Esophagus mucosa (tissue), 1 donor: Measurements from ENCODE around the gene GALC. TPM values are rescaled to one million over a fixed set of nuclear protein-coding genes. Genes with fewer than 3 reads are reported as not detected.
"Not testable (repeated sequence)": the region's sequence is repeated elsewhere in the genome, so short reads cannot be mapped to it uniquely, and the experiment has no call there.

Experiments
- ATAC-seq: fragments of 200-7000 bp; cut with Tn5 transposase; one replicate; pipeline ENCODE4 v1.9.1; 2020
- total RNA-seq: library from RNA; stranded (reverse); gene quantifications from one replicate; pipeline ENCODE4 v1.2.4, GENCODE V29; 2023
- donor health status: DM: yes; HTN: yes; CAD: no.

The GALC gene
- total RNA-seq, result 5.3 TPM

GRCh38 chr14:87992718-87993628 lies at the start of gene GALC:
Gene GALC, minus strand, starts transcription at chr14:87993182. Its CDS starts 18 bp downstream, at chr14:87993164.
- ATAC-seq, result peak; percentile 92

- no peak for ATAC-seq
These were observed 47.2 kb upstream of the GALC start for GRCh38 chr14:88040146-88040545.

DNA sequence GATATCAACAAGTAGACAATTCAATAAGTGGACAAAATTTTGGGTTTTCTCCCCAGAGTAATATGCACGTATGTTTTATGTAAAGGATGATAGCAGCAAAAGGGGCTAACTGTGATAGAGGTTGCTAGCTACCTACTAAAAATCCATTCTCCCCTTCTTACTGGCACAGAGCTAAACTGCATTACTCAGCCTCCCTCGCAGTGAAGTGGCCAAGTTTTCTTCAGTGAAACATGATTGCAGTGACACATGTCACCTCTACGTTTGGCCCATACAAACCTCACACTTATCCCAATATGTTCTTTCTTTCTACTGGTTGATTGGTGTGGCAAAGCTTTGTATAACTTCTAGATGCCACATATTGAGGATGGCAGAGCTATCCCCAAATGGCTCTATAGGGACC lies 46.2 kb upstream of the GALC start:
- ATAC-seq, result no peak

- ATAC-seq, result no peak
These were observed 44.3 kb upstream of the GALC start for GRCh38 chr14:88037325-88037724.

GRCh38 chr14:88036422-88036821 lies 43.4 kb upstream of the GALC start:
- no peak for ATAC-seq

DNA sequence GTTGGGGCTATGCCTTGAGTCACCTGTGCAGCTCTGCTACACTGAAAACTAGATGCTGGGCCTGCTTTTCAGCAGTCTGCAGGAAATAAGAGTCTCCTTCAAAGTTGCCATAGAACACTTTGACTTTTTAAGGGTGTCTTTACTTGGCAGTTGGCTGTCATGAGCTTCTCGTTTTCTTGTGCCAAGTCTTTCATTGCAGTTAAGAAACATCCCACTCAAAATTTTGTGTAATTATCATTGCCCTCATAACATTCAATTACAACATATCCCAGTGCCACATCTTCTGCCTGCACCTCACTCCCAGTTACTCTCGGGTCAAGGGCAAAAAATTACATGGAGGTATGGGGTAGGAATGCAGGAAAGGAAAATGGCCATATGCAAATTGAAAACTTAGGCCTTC lies 41.1 kb upstream of the GALC start:
- no peak for ATAC-seq

DNA sequence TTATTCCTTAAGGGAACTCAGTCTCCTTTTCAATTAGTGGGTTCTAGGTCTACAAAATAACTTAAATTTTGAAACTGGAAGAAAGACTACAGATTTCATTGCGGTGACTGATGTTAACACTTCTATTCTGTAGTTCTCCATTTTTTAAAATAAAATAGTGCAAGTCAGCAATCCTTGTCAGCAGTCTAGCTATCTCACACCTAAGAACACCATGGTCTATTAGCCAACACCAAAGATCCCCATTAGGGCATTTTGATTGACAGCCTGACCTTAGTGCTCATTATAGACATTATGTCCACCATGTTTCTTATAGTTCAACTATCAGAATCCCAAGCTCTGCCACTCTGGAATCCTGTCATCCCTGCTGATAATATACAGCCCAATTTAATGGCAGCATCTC lies 39.4 kb upstream of the GALC start:
- ATAC-seq, result no peak

DNA sequence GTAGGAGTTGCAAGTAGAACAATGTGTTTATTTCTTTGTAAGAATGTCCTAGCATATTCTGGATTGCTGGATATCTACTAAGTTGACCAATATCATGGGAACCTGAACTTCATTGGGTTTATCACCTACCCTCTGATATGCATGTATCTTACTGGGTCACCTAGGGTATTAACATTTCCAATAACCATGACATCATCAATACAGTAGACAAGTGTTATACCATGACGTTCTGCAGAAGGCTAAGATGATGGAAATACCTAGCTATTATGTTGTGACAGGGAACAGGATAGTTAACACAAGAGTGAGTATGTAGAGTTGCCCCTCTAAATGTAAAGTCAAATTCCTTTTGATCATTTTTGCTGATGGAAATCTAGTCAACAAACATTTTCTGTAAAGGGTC lies 37.9 kb upstream of the GALC start:
- no peak for ATAC-seq

DNA sequence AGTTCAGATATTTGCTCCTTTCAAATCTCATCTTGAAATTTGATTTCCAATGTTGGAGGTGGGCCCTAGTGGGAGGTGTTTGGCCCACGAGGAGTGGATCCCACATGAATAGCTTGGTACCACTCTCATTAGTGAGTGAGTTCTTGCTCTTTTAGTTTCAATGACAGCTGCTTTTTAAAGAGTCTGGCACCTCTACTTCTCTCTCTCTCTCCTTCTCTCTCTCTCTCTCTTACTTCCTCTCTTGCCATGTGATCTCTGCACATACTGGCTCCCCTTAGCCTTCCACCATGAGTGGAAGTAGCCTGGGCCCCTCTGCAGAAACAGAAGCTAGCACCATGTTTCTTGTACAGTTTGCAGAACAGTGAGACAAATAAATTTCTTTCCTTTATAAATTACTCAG lies 37.1 kb upstream of the GALC start:
- ATAC-seq, result no peak

DNA sequence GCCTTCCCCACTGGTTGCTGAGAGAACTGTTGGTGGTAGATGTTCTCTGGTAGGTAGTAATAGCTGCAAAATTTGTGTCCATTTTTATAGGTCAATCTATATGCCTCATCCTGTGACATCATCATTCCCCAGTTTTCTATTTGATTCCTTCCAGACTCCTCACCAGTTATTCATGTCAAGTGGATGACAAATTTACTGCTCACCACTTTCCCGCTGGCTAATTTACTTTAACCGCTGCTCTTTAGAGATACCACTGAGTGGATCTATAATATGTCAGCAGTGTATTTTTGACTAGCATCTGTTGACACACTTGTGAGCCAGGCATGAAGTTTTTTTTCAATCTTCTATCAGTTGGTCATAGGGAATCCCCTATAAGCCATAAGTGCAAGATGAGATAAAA lies 36.5 kb upstream of the GALC start:
- no peak for ATAC-seq

GRCh38 chr14:88026890-88027289 lies 33.9 kb upstream of the GALC start:
- no peak for ATAC-seq

GRCh38 chr14:88025313-88025712 lies 32.3 kb upstream of the GALC start:
- no peak for ATAC-seq

- ATAC-seq, result not testable (repeated sequence)
These were observed 31.5 kb upstream of the GALC start for GRCh38 chr14:88024252-88025086.

GRCh38 chr14:88023658-88024187 lies 30.7 kb upstream of the GALC start:
- no peak for ATAC-seq

DNA sequence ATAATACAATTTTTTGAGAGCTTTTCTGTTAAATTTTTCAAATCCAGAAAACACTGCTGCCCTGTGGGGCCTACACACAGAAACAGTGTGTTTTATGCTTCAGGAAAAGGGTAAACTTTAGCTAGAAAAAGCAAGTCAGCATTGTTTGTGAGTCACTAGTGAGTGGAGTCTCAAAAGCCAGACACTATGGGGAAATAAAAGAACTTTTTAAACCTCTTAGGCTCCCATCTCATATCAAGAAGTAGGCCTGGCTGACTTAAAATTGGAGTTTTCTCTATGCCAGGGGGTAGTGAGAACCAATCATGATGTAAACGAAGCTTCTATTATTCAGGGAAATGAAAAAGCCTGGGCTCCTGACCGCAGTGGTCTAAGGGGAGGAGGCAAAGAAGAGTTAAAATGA lies 24.6 kb upstream of the GALC start:
- ATAC-seq, result no peak

DNA sequence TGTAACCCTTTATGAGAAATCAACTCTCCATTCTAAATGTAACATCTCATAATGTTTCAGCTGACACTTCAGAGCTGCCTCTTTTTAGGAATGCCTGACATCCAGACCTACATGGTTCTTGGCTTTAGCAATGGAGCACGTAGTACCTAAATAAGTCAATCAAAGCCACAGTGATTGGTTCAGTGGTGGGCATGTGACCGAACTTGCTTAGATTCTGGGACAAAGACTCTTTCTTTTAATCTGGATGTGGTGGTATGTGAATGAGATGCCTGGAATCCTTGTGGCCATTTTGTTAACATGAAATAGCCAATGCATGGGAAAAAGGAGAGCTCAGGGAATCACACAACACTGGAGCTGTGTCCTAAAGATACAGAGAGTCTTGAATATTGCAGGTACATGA lies 23.8 kb upstream of the GALC start:
- ATAC-seq, result no peak

- ATAC-seq, result peak; percentile 84
These were observed 20.9 kb upstream of the GALC start for GRCh38 chr14:88013750-88014349.

DNA sequence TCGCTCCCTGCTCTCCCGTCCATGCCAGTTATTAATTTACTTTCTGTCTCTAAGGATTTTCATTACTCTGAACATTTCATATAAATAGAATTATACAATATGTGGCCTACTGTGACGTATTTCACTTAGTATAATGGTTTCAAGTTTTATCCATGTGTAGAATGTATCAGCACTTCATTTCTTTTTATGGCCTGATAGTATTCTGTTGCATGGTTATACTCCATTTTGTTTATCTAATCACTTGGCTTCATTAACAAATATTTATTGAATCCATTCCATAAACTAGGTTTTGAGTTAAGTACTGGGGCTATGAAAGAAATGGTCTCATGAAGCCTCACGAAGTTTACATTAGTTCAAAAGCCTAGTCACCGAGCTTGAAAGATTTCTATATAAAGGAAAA lies 19.5 kb upstream of the GALC start:
- no peak for ATAC-seq

DNA sequence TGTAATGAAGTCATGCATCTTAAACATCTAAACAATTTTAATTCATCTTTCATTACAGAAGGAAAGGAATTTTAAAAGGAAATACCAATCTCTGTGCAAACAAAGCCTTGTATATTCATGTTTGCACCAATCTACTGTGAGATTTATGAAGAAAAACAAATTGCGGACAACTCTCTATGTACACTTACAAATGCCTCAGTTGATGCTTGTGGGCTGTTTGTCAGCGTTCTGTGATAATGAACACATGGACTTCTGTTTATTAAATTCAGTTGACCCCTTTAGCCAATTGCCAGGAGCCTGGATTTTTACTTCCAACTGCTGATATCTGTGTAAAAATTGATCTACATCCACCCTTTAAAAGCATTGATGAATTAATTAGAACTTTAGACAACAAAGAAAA lies 17.3 kb upstream of the GALC start:
- no peak for ATAC-seq

DNA sequence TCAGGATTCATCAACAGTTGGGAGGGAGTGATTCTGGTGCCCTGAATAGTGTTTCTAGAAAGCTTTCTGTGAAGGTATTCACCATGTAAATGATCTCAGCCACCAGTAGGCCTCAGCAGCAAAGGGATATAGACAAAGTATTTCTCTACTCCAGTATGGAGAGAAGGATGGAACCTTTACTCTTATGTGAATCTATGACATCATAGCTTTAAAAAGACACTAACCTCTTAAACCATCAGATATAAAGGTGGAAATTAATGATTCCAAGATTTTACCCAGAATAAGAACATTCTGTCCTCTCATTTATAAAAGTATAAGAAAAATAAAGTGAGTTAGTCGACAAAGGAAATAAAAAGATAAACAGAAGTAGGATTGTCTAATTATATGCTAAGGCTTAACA lies 16.5 kb upstream of the GALC start:
- ATAC-seq, result no peak

DNA sequence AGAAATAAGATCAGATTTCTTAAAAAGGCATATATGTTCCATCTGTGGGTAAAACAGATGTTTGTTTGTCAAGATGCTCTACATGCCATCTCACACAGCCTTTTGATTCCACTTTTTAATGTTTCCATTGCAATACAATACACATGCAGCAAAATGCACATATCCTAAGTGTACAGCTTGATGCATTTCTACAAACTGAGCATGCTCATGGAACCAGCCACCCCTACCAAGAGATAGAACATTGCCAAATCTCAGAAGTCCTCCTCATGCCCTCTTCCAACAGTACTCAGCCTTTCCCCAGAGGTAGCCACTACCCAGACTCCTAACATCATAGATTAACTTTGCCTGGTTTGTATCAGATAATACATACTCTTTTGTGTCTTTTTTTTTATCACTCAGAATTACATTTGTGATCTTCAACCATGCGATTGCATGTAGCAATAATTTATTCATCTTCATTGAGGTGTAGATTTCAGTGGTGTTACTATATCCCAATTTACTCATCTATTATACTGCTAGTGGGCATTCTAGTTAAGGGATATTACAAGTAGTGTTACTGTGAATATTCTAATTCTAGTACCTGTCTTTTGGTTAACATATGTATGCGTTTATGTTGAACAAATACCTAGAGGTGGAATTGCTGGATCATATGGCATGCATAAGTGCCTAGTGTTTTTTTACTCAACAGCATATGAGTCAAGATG lies 15.2 kb upstream of the GALC start:
- ATAC-seq, result no peak

DNA sequence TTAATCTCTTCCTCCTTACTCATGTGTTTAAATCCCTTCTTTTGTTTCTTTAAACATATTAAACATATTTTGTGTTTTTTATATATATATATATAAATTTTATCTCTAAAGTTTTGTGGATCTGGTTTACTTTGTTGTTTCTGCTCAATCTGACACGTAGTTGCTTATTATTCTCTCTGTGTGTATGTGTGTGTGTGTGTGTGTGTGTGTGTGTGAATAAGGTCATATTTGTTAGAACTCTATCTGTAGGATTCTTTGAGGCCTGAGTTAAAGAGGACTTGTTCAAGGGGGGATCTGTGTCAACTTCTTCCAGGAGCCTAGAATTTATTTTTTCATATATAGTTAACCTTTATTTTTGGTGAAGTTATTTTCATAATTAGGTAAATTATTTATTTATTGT lies 14.6 kb upstream of the GALC start:
- no peak for ATAC-seq
